H9 (cell line): ENCODE measurements around the gene TMEM97. TPM values are rescaled to one million over a fixed set of nuclear protein-coding genes. Genes with fewer than 3 reads are reported as not detected.

ENCODE experiments used
- DNase-seq: peaks from one replicate; pipeline ENCODE4 v3.0.0-alpha.2; 2017
- H2AFZ ChIP-seq: one replicate; pipeline ENCODE4 v1.6.1; 2013; ENCODE audit warnings: mild to moderate bottlenecking, low read length, control low read depth, moderate library complexity
- H2AK5ac ChIP-seq: 2 replicates; pipeline ENCODE4 v1.6.1; 2013; ENCODE audit warnings: low read length, control low read depth, mixed read lengths; ENCODE audit not compliant: insufficient read length
- H2BK120ac ChIP-seq: one replicate; pipeline ENCODE4 v1.6.1; 2013; ENCODE audit warnings: low read depth, mild to moderate bottlenecking, low read length, control low read depth, inconsistent platforms; ENCODE audit not compliant: poor library complexity, severe bottlenecking
- H2BK12ac ChIP-seq: 2 replicates; pipeline ENCODE4 v1.6.1; 2013; ENCODE audit warnings: low read length, control low read depth, mixed read lengths, low read depth; ENCODE audit not compliant: insufficient read length
- H2BK15ac ChIP-seq: 2 replicates; pipeline ENCODE4 v1.6.1; 2013; ENCODE audit warnings: low read depth, low read length, control low read depth
- H2BK20ac ChIP-seq: one replicate; pipeline ENCODE4 v1.6.1; 2013; ENCODE audit warnings: low read depth, mild to moderate bottlenecking, low read length, control low read depth, inconsistent platforms; ENCODE audit not compliant: poor library complexity, severe bottlenecking
- H2BK5ac ChIP-seq: 2 replicates; pipeline ENCODE4 v1.6.1; 2013; ENCODE audit warnings: low read length, control low read depth, mixed read lengths; ENCODE audit not compliant: insufficient read length
- H3K14ac ChIP-seq: 2 replicates; pipeline ENCODE4 v1.6.1; 2013; ENCODE audit warnings: low read length, control low read depth; ENCODE audit not compliant: insufficient read depth
- H3K18ac ChIP-seq: 2 replicates; pipeline ENCODE4 v1.6.1; 2013; ENCODE audit warnings: low read depth, mild to moderate bottlenecking, mixed read lengths, low read length, control low read depth; ENCODE audit not compliant: insufficient read length
- H3K23ac ChIP-seq: 2 replicates; pipeline ENCODE4 v1.6.1; 2013; ENCODE audit warnings: low read length, control low read depth, mixed read lengths, low read depth; ENCODE audit not compliant: insufficient read length
- H3K23me2 ChIP-seq: 2 replicates; pipeline ENCODE4 v1.6.1; 2013; ENCODE audit warnings: low read depth, mild to moderate bottlenecking, mixed read lengths, low read length, control low read depth; ENCODE audit not compliant: insufficient read length, poor library complexity, severe bottlenecking
- H3K27ac ChIP-seq: 2 replicates; pipeline ENCODE4 v1.5.1; 2013; ENCODE audit warnings: low read length, control low read depth, mixed read lengths, low read depth; ENCODE audit not compliant: insufficient read length
- H3K27me3 ChIP-seq: 2 replicates; pipeline ENCODE4 v1.6.1; 2013; ENCODE audit warnings: low read length, control low read depth, inconsistent platforms; ENCODE audit not compliant: insufficient read depth
- H3K4ac ChIP-seq: 2 replicates; pipeline ENCODE4 v1.6.1; 2013; ENCODE audit warnings: low read depth, mild to moderate bottlenecking, control low read depth, inconsistent platforms, low read length, moderate library complexity
- H3K4me1 ChIP-seq: 2 replicates; pipeline ENCODE4 v1.6.1; 2013; ENCODE audit warnings: low read length, control low read depth, inconsistent platforms; ENCODE audit not compliant: insufficient read depth
- H3K4me2 ChIP-seq: 2 replicates; pipeline ENCODE4 v1.6.1; 2013; ENCODE audit warnings: low read length, control low read depth, mixed read lengths; ENCODE audit not compliant: insufficient read length, insufficient read depth
- H3K56ac ChIP-seq: 2 replicates; pipeline ENCODE4 v1.6.1; 2013; ENCODE audit warnings: low read depth, mild to moderate bottlenecking, mixed read lengths, low read length, control low read depth; ENCODE audit not compliant: insufficient read length
- H3K79me1 ChIP-seq: 2 replicates; pipeline ENCODE4 v1.6.1; 2013; ENCODE audit warnings: low read depth, mild to moderate bottlenecking, moderate library complexity, low read length, control low read depth, inconsistent platforms; ENCODE audit not compliant: insufficient read depth, poor library complexity, severe bottlenecking
- H3K79me2 ChIP-seq: 2 replicates; pipeline ENCODE4 v1.6.1; 2013; ENCODE audit warnings: low read length, control low read depth, inconsistent platforms; ENCODE audit not compliant: insufficient read depth
- H3K9ac ChIP-seq: 2 replicates; pipeline ENCODE4 v1.6.1; 2013; ENCODE audit warnings: low read length, control low read depth, mixed read lengths; ENCODE audit not compliant: insufficient read length; ENCODE audit errors: extremely low read depth
- H3K9me3 ChIP-seq: one replicate; pipeline ENCODE4 v1.6.1; 2013; ENCODE audit warnings: low read depth, low read length, inconsistent platforms; ENCODE audit not compliant: control insufficient read depth
- H3T11ph ChIP-seq: one replicate; pipeline ENCODE4 v1.6.1; 2013; ENCODE audit warnings: mild to moderate bottlenecking, low read length, control low read depth, inconsistent platforms
- H4K20me1 ChIP-seq: one replicate; pipeline ENCODE4 v1.6.1; 2013; ENCODE audit not compliant: control insufficient read depth, insufficient read length, insufficient read depth
- H4K5ac ChIP-seq: 2 replicates; pipeline ENCODE4 v1.6.1; 2013; ENCODE audit warnings: low read depth, mild to moderate bottlenecking, mixed read lengths, low read length, control low read depth; ENCODE audit not compliant: insufficient read length
- H4K8ac ChIP-seq: replicated peaks from 2 replicates; pipeline ENCODE4 v1.6.1; 2013; ENCODE audit warnings: low read length, control low read depth, mixed read lengths, low read depth; ENCODE audit not compliant: insufficient read length
- H4K91ac ChIP-seq: 2 replicates; pipeline ENCODE4 v1.6.1; 2013; ENCODE audit warnings: low read depth, mild to moderate bottlenecking, moderate library complexity, mixed read lengths, low read length, control low read depth; ENCODE audit not compliant: insufficient read length
- H3K27ac Mint-ChIP-seq, 3 experiments: 2 replicates in 2 of 3; 3 replicates in 1 of 3; pipeline ENCODE4 v1.8.0; 2020 to 2021; ENCODE audit warnings: mixed read lengths in 3 of 3, mild to moderate bottlenecking in 1 of 3, moderate library complexity in 1 of 3
- H3K27me3 Mint-ChIP-seq: 2 replicates; pipeline ENCODE4 v1.8.0; 2021; ENCODE audit warnings: low read depth, mild to moderate bottlenecking, moderate library complexity, mixed read lengths
- H3K36me3 Mint-ChIP-seq, 3 experiments: 2 replicates in 2 of 3; 3 replicates in 1 of 3; pipeline ENCODE4 v1.8.0; 2020 to 2021; ENCODE audit warnings: low read depth in 3 of 3, mixed read lengths in 3 of 3; ENCODE audit not compliant: insufficient read depth in 1 of 3
- H3K4me1 Mint-ChIP-seq, 2 experiments: 2 replicates each; pipeline ENCODE4 v1.8.0; 2020; ENCODE audit warnings: mixed read lengths in 2 of 2
- H3K4me3 Mint-ChIP-seq, 2 experiments: 2 replicates in 1 of 2; 3 replicates in 1 of 2; pipeline ENCODE4 v1.8.0; 2020 to 2021; ENCODE audit warnings: mild to moderate bottlenecking in 2 of 2, mixed read lengths in 2 of 2, moderate library complexity in 1 of 2
- H3K9me3 Mint-ChIP-seq, 2 experiments: 2 replicates in 1 of 2; 3 replicates in 1 of 2; pipeline ENCODE4 v1.8.0; 2020; ENCODE audit warnings: mild to moderate bottlenecking in 2 of 2, mixed read lengths in 2 of 2, moderate library complexity in 1 of 2
- WGBS: extraction: QIAGEN DNeasy Blood & Tissue Kit; methylation state at CpG from one replicate; pipeline ENCODE4 v1.1.7; 2013; ENCODE audit warnings: missing lambda C conversion rate, low lambda C conversion rate, mixed read lengths; ENCODE audit not compliant: insufficient read length; ENCODE audit errors: extremely low coverage; 5-methylcytosine and 5-hydroxymethylcytosine counted together
- total RNA-seq: library from RNA; stranded (reverse); gene quantifications from 2 replicates; pipeline ENCODE4 v1.2.1, GENCODE V29; 2021
- TF ChIP-seq, protein P1 (sequence below): fragments of 200-600 bp; sonication (generic); conservative IDR thresholded peaks from 3 replicates; pipeline ENCODE4 v1.8.0; 2021; ENCODE audit warnings: antibody characterized with exemption, mild to moderate bottlenecking

TMEM97 gene
- total RNA-seq, 1 experiment from 2014 or later, result 116 TPM

DNA sequence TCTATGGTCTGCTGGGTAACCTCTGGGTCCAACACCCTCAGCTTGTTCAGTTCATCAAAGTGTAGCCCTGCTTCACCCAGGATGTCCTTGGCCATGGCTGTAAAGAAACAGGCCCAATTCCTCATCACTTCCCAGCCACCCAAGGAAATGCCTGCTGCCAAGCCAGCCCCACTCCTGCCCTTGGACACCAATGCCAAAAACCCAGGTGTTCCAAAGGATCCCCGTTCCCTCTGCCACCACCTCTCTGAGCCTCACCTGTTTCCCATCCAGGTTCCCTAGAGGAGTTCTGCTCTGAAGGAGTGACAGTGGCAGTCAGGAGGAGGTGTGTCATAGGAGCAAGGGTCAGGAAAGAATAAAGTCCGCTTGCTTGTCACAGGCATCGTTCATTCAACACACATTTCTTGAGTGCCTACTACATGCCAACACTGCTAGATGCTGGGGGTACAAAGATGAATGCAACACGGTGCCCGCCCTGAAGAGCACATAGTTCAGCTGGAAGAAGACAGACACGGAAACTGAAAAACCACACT, 13.0 kb downstream of the TMEM97 start:
- H3K27me3 Mint-ChIP-seq, result no peaks in the 10 kb centered on the region
- Histone ChIP-seq H3K27ac (no peak overlapping the region), H3K9ac (no peak overlapping the region), H3K14ac (no peak overlapping the region), H2BK5ac (no peak overlapping the region), H2AK5ac (no peak overlapping the region), H2BK120ac (no peak overlapping the region), H3K4ac (no peak overlapping the region), H4K20me1 (no peaks in the 10 kb centered on the region), H4K5ac (no peak overlapping the region), H3K23me2 (peaks cover 13% of the 10 kb centered on the region), H3K79me1 (no peaks in the 10 kb centered on the region), H3K9me3 (no peaks in the 10 kb centered on the region), H2AFZ (no peak overlapping the region), H4K8ac (no peak overlapping the region), H2BK15ac (no peak overlapping the region), H3K23ac (no peak overlapping the region), H3K56ac (no peak overlapping the region), H3K4me2 (no peak overlapping the region), H2BK12ac (no peak overlapping the region), H2BK20ac (no peak overlapping the region), H3K27me3 (no peaks in the 10 kb centered on the region), H4K91ac (no peak overlapping the region), H3K18ac (no peak overlapping the region), H3T11ph (no peak overlapping the region), H3K4me1 (peaks cover 9% of the 10 kb centered on the region; the same call in 1 of the 2 replicates), H3K79me2 (no peaks in the 10 kb centered on the region; the same call in 1 of the 2 replicates)
- H3K4me1 Mint-ChIP-seq, result peaks cover 16 to 17% of the 10 kb centered on the region in 2 experiments
- peak overlapping the region in 1 of 3 experiments; percentile 41; a peak in 1 of 7 replicates for H3K27ac Mint-ChIP-seq
- peaks cover 12 to 27% (median 25%) of the 10 kb centered on the region in 3 experiments; a peak in 6 of 7 replicates for H3K36me3 Mint-ChIP-seq
- DNase-seq, result peak; percentile 28
- no peaks in the 10 kb centered on the region; a peak in 1 of 5 replicates for H3K9me3 Mint-ChIP-seq
- no peak overlapping the region for H3K4me3 Mint-ChIP-seq
- no CpG with 5 or more reads among the region's 6 CpGs for WGBS
- TF ChIP-seq, protein P1, sequence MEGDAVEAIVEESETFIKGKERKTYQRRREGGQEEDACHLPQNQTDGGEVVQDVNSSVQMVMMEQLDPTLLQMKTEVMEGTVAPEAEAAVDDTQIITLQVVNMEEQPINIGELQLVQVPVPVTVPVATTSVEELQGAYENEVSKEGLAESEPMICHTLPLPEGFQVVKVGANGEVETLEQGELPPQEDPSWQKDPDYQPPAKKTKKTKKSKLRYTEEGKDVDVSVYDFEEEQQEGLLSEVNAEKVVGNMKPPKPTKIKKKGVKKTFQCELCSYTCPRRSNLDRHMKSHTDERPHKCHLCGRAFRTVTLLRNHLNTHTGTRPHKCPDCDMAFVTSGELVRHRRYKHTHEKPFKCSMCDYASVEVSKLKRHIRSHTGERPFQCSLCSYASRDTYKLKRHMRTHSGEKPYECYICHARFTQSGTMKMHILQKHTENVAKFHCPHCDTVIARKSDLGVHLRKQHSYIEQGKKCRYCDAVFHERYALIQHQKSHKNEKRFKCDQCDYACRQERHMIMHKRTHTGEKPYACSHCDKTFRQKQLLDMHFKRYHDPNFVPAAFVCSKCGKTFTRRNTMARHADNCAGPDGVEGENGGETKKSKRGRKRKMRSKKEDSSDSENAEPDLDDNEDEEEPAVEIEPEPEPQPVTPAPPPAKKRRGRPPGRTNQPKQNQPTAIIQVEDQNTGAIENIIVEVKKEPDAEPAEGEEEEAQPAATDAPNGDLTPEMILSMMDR, result no peak
